ENCODE results near the gene PSME4. TPM values are rescaled to one million over a fixed set of nuclear protein-coding genes. Genes with fewer than 3 reads are reported as not detected.

The PSME4 gene
- total RNA-seq, 1 donor from 2014 or later = 63.9 TPM

GRCh38 chr2:53821810-53822209 lies 149.0 kb downstream of the PSME4 start:
- TF ChIP-seq CTCF (IDR thresholded peaks at IDR 0.05; ENCODE audit: unreplicated experiment) = no peak
- H3K27me3 Mint-ChIP-seq = no peaks in the 10 kb centered on the region
- H3K27ac Mint-ChIP-seq = no peak overlapping the region
- DNase-seq (ENCODE audit: low spot score, unreplicated experiment) = no peak
- peaks cover 2% of the 10 kb centered on the region for H3K36me3 Mint-ChIP-seq (ENCODE audit: insufficient read depth)
- no peak overlapping the region for H3K4me3 Mint-ChIP-seq (ENCODE audit: low read depth)
- no peaks in the 10 kb centered on the region for H3K9me3 Mint-ChIP-seq (ENCODE audit: low read depth)
- H3K4me1 Mint-ChIP-seq (ENCODE audit: low read depth) = peaks cover 2% of the 10 kb centered on the region

- DNase-seq (ENCODE audit: low spot score, unreplicated experiment) = no peak
- H3K36me3 Mint-ChIP-seq (ENCODE audit: insufficient read depth) = peaks cover 5% of the 10 kb centered on the region
- no peak overlapping the region for H3K27ac Mint-ChIP-seq
- H3K9me3 Mint-ChIP-seq (ENCODE audit: low read depth) = no peaks in the 10 kb centered on the region
- no peaks in the 10 kb centered on the region for H3K4me1 Mint-ChIP-seq (ENCODE audit: low read depth)
- no peak for TF ChIP-seq CTCF (IDR thresholded peaks at IDR 0.05; ENCODE audit: unreplicated experiment)
- H3K27me3 Mint-ChIP-seq = no peaks in the 10 kb centered on the region
- H3K4me3 Mint-ChIP-seq (ENCODE audit: low read depth) = no peak overlapping the region
Observed at GRCh38 chr2:53820711-53821110, 150.1 kb downstream of the PSME4 start.

GRCh38 chr2:53820048-53820447 lies 150.7 kb downstream of the PSME4 start:
- no peaks in the 10 kb centered on the region for H3K27me3 Mint-ChIP-seq
- H3K9me3 Mint-ChIP-seq (ENCODE audit: low read depth) = no peaks in the 10 kb centered on the region
- no peak overlapping the region for H3K4me3 Mint-ChIP-seq (ENCODE audit: low read depth)
- DNase-seq (ENCODE audit: low spot score, unreplicated experiment) = no peak
- H3K36me3 Mint-ChIP-seq (ENCODE audit: insufficient read depth) = peaks cover 11% of the 10 kb centered on the region
- H3K27ac Mint-ChIP-seq = peak overlapping the region; percentile 78
- H3K4me1 Mint-ChIP-seq (ENCODE audit: low read depth) = no peaks in the 10 kb centered on the region
- no peak for TF ChIP-seq CTCF (IDR thresholded peaks at IDR 0.05; ENCODE audit: unreplicated experiment)

- no peak overlapping the region for H3K27ac Mint-ChIP-seq
- no peak overlapping the region for H3K4me3 Mint-ChIP-seq (ENCODE audit: low read depth)
- no peak for TF ChIP-seq CTCF (IDR thresholded peaks at IDR 0.05; ENCODE audit: unreplicated experiment)
- no peak for DNase-seq (ENCODE audit: low spot score, unreplicated experiment)
- no peaks in the 10 kb centered on the region for H3K27me3 Mint-ChIP-seq
- no peaks in the 10 kb centered on the region for H3K4me1 Mint-ChIP-seq (ENCODE audit: low read depth)
- peaks cover 11% of the 10 kb centered on the region for H3K36me3 Mint-ChIP-seq (ENCODE audit: insufficient read depth)
- H3K9me3 Mint-ChIP-seq (ENCODE audit: low read depth) = no peaks in the 10 kb centered on the region
Observed at GRCh38 chr2:53819634-53820033, 151.2 kb downstream of the PSME4 start.

GRCh38 chr2:53818854-53819435 lies 151.8 kb downstream of the PSME4 start:
- DNase-seq (ENCODE audit: low spot score, unreplicated experiment) = no peak
- Mint-ChIP-seq H3K4me3 (ENCODE audit: low read depth) (no peak overlapping the region), H3K27ac (no peak overlapping the region), H3K4me1 (ENCODE audit: low read depth) (no peaks in the 10 kb centered on the region), H3K36me3 (ENCODE audit: insufficient read depth) (peaks cover 11% of the 10 kb centered on the region), H3K9me3 (ENCODE audit: low read depth) (no peaks in the 10 kb centered on the region), H3K27me3 (no peaks in the 10 kb centered on the region)
- TF ChIP-seq CTCF (IDR thresholded peaks at IDR 0.05; ENCODE audit: unreplicated experiment) = no peak

Small RNA genes within 50 kb of the gene (microRNA-seq; reads per million reads assigned to microRNA genes)
- gene MIR3682 (ENCODE audit: borderline number of aligned reads, unreplicated experiment) = not detected

Other genes with a start within 250 kb of the PSME4 start
- gene CHAC2, start 203.2 kb downstream of the PSME4 start, total RNA-seq = 1.6 and 2.9 TPM in 2 replicates
- 31.3 and 31.4 TPM in 2 replicates for gene ASB3, start 184.0 kb downstream of the PSME4 start, total RNA-seq
- 36.4 and 37.9 TPM in 2 replicates for gene ERLEC1, start 183.9 kb downstream of the PSME4 start, total RNA-seq
- 3.9 and 4.4 TPM in 2 replicates for gene GPR75, start 111.0 kb downstream of the PSME4 start, total RNA-seq
- gene ACYP2, start 144.6 kb upstream of the PSME4 start, total RNA-seq = 8.6 and 9.6 TPM in 2 replicates

All from progenitor cell of endocrine pancreas (in vitro differentiated cells).